ENCODE measurements around the gene TMEM120A.

Gene TMEM120A

GRCh38 chr7:75955331-75955955, 39.0 kb downstream of the TMEM120A start:
- no peak for DNase-seq

DNA sequence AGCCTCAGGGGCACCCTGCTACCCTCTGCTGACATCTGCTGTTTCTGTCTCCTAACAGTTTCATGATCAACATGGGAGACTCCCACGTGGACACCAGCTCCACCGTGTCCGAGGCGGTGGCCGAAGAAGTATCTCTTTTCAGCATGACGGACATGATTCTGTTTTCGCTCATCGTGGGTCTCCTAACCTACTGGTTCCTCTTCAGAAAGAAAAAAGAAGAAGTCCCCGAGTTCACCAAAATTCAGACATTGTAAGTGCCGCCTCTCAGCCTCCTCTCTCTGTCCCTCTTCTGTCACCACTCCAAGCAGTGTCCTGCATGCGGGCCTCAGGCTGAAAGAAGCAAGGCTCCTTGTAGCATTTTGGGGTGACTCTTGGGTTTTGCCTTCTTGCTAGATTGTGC, 40.5 kb downstream of the TMEM120A start:
- DNase-seq, result no peak

GRCh38 chr7:75953431-75953830, 41.0 kb downstream of the TMEM120A start:
- DNase-seq, result no peak

DNA sequence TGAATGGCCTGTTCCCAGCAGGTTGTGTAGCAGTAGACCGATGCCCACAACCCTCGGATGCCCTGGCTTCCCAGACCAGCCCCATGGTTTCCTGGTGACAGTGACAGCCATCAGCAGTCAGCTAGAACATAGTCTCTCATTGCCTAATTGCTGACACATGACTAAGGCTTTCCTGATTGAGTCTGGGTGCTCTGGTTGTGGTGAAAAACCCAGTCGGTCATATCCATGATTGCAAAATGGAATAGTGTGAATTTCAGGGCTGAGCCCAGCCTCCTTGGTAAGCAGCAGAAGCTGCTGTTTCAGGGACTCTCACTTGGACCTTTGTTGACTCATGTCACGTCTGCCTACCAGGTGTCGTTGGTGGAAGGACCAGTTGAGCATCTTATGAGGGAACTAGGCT, 42.9 kb downstream of the TMEM120A start:
- no peak for DNase-seq

GRCh38 chr7:75950111-75950681, 44.2 kb downstream of the TMEM120A start:
- DNase-seq, result no peak

GRCh38 chr7:75948179-75948578, 46.2 kb downstream of the TMEM120A start:
- no peak for DNase-seq

DNA sequence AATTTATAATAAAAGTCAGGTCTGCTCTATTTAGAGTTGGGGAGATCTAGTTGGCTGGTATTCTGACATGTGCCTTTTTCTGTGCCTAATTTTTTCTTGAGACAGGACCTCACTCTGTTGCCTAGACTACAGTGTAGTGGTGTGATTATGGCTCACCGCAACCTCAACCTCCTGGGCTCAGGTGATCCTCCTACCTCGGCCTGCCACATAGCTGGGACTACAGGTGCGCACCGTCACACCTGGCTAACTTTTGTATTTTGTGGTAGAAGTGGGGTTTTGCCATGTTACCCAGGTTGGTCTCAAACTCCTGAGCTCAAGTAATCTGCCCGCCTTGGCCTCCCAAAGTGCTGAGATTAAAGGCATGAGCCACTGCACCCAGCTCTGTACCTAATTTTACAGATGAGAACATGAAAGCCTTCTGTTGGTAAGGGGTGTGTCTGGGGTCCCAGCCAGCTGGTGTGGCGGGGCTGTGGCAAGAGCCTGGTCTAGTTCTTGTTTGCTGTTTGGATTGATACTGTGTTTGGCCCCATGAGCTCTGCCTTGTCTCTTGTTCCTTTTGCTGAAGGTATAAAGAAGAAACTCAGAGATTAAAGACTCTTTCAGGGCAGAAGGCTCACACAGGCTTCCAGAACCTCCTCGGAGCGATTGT, 48.1 kb downstream of the TMEM120A start:
- no peak for DNase-seq

- no peak for DNase-seq
Observed at GRCh38 chr7:75945297-75946168, 48.9 kb downstream of the TMEM120A start.

GRCh38 chr7:75944507-75944906, 49.9 kb downstream of the TMEM120A start:
- no peak for DNase-seq

DNA sequence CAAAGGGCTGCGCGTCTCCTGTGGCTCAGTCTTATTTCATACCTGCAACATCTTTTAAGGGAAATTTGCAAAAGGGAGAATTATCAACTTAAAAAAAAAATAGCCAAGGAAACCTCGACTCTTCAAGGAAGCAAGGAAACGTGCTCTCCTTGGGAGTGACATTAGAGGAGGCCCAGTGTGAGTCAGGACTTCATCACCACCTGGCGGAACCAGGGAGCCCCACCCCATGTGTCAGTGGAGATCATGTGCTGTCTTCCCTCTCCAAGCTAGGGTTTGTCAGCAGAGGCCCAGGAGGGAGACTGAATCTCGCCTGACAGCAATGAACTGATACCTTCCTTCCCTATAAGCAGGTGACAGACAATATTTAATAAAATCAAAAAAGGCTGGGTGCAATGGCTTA, 50.5 kb downstream of the TMEM120A start:
- no peak for DNase-seq

DNA sequence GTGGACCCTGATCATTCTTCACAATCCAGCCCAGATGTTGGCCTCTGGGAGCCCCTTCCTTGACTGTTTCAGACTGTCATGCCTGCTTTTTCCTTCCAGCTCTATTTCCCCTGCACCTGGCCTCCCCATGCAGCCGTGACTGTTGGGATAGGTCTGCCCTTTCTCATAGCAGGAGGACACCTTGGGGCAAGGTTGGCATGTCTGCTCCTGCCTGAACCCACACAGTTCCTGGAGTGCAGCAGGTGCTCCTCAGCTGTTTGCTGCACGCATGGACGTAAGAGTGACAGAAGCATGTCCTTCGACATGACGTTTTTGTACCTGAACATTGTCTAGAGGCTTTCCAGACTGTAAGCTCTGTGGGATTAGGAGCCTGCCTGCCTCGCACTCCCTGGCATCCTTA, 55.5 kb downstream of the TMEM120A start:
- no peak for DNase-seq

DNA sequence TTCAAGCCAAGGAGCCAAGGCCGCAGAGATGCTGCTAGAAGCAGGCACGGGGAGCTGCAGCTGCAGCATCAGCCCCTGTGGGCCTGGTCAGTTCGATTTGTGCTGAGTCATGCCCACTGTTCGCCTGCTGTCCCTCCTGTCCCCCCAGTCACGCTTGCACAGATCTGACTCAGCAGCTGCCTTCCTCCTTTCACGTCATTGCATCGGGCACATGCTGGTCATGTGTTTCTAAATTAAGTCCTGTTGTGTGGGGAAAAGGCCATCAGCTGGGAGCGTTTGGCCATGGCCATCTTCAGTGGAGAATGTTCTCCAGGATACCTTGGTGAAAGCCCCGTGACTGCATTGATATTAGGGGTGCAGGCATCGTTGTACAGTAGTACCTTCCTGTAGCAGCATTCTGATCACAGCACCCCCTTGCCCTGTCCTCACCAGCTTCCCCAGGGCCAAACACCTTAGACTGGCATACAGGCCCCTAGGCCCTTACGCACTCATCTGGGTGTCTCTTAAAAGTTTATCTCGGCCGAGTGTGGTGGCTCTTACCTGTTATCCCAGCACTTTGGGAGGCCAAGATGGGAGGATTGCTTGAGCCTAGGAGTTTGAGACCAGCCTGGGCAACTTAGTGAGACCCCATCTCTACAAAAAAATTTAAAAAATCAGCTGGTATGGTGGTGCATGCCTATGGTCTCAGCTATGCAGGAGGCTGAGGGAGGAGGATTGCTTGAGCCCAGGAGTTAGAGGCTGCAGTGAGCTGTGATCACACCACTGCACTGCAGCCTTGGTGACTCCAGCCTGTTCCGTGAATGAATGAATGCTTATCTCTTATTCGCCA, 56.2 kb downstream of the TMEM120A start:
- peak; percentile 54 for DNase-seq
